HG02763 (cell line): ENCODE measurements around the gene SNRPA1.

Source experiments
- ATAC-seq: cut with Tn5 transposase; IDR thresholded peaks from one replicate; pipeline ENCODE4 v1.9.1; 2021; ENCODE audit warnings: mild to moderate bottlenecking, moderate library complexity; ENCODE audit not compliant: unreplicated experiment

SNRPA1 gene

DNA sequence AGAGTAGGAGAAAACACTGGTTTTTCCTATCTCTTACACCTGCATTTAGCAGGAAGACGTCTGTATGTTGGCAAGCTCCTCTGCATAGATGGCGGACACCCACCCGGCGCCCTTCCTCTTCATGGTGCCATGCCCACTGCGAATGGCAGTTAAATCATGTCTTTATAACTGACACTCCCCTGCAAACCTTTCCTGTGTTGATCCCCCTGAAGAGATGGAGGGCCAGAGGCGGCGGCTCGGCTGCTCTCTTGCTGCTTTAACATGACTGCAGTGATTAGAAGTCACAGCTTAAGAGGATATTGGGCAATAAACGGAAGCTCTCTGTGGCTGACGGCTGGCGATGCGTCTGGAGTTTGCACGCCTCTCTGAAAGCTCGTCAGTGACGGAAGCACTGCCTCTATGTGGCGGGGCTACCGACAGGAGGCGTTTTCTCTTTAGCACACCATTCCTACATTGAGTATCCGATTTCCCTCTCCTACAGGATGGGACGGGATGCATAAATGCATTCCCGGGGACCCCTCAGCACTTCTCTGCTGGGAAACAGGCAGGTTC, 25.5 kb upstream of the SNRPA1 start:
- ATAC-seq: no peak

DNA sequence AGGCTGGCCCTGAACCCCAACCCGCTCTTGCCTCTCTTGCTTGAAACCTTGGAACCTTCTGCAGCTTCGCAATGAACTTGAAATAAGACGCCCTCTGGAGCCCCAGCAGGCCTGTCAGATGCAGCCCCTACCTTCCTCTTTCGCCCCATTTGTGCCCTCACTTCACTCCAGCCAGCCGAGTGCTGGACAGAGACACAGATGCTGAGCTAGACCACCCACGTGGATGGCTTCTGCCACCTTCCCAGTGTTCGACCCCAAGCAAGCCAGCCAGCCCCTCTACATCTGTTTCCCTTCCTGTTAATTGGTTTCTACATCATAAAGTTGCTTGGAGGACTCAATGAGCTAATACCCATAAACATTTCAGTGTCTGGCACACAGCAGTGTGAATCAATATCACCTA, 23.8 kb upstream of the SNRPA1 start:
- no peak for ATAC-seq

GRCh38 chr15:101318147-101318819, 23.2 kb upstream of the SNRPA1 start:
- ATAC-seq: no peak

GRCh38 chr15:101317336-101317872, 22.4 kb upstream of the SNRPA1 start:
- no peak for ATAC-seq

GRCh38 chr15:101316529-101316928, 21.5 kb upstream of the SNRPA1 start:
- ATAC-seq: no peak

- ATAC-seq: no peak
Measured at GRCh38 chr15:101315736-101316135, 20.7 kb upstream of the SNRPA1 start.

- no peak for ATAC-seq
Measured at GRCh38 chr15:101314336-101315125, 19.5 kb upstream of the SNRPA1 start.

GRCh38 chr15:101313041-101313761, 18.2 kb upstream of the SNRPA1 start:
- ATAC-seq: no peak

DNA sequence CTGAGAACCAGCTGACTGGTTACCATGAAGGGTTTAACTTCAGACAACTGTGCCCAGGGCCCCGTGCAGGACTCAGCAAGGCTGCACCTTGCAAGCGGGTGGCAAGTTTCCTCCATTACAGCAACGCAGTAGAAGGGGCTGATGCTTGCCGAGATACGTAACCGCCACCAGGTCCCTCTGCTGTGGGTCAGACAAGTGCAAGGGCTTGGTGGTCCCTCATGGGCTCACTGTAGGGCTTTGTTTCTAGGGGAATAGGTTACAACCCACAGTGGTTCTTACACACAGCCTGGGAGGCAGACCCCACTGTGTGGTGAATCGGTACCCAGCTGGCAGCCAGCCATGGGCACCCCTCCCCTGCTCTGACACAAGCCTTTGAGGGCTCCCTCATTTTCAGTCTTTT, 15.5 kb upstream of the SNRPA1 start:
- no peak for ATAC-seq

DNA sequence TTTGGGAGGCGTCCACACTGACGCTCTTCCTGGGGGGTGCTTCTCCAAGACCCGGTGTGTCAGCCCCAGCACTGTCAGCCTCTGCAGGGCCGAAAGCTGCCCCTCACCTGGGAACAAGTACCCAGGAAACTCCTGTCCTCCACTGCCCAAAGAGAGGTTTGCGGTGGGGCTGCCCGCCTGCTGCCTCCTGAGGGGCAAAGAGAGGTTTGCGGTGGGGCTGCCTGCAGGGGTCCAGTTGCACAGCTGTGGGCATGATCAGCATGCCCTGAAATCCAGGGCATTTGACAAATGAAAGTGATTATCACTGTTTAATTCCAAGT, 15.1 kb upstream of the SNRPA1 start:
- ATAC-seq: no peak

- no peak for ATAC-seq
Measured at GRCh38 chr15:101309436-101310160, 14.6 kb upstream of the SNRPA1 start.

GRCh38 chr15:101308604-101309435, 13.8 kb upstream of the SNRPA1 start:
- no peak for ATAC-seq

DNA sequence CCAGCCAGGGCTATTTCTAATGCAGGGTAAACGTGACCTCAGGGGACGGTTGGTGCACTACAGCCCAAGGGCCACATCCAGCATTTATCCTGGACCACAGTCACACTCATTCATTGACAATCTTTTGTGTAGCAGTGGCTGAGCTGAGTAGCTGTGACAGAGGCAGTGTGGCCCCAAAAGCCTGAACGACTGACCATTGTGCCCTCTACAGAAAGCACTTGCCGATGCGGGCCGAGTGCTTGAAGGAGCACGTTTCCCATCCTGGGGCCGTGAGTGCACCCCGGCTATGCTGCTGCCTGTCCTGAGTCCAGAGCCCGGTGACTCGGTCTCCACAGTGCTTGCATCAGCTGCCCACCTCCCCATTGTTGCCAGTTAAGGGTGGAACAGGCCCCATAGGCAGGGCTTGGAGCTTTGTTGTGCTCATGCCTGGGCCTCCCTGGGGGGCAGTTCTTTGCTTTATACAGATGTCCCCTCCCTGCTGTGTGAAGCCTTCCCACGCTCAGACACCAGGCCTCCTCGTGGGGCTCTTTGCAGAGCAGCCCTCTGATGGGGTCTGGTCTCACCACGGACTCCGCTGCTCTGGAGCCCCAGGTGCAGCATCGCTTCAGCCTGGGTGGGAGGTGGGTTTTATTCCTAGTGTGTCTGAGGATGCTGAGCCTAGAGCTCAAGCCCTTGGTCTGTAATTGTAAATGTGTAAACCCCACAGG, 13.0 kb upstream of the SNRPA1 start:
- no peak for ATAC-seq

- no peak for ATAC-seq
Measured at GRCh38 chr15:101307048-101307896, 12.2 kb upstream of the SNRPA1 start.

DNA sequence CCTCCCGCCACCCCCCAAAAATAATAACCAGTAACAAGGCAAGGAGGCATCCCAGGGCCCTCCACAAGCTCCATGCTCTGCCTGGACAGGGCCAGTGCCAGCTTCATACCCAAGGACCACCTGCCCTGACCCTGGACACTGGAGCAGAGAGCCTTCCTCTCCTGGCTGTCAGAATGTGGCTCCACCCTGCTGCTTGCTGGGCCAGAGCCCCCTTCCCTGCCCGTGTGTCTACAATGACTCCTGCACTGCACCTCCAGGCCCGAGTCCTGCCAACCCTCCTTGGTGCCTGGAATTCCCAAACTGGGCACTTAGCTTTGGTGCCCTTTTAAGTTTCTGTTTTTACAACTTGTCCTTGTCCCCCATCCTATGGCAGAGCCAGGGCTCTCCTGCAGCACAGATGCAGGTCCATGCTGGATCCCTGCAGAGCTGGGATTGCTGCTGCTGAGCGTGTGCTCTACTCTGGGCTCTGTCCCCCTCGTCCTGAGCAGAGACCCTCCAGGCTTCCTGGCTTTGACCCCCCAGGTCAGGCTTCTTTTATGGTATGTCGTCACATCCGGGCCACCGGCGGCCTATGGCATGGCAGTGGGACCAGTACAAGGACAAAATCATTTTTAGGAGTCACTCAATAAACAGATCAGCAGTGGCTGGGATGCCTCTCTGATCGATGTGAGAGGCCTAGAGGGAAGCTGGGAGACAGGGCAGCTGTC, 11.4 kb upstream of the SNRPA1 start:
- ATAC-seq: no peak

GRCh38 chr15:101305820-101306255, 10.8 kb upstream of the SNRPA1 start:
- ATAC-seq: no peak

- no peak for ATAC-seq
Measured at GRCh38 chr15:101303408-101303807, 8.4 kb upstream of the SNRPA1 start.
